Neural cell (in vitro differentiated cells): Measurements from ENCODE around the gene H1-8. TPM values are rescaled to one million over a fixed set of nuclear protein-coding genes. Genes with fewer than 3 reads are reported as not detected.

Source experiments
- H2AFZ ChIP-seq: fragments of 200-600, 300-800 bp; sonication (generic), shearing (Covaris generic); 2 replicates; pipeline ENCODE4 v1.6.0; 2014; ENCODE audit warnings: low read depth, mild to moderate bottlenecking, antibody characterized with exemption, low read length, moderate library complexity
- H3F3A ChIP-seq: fragments of 200-600 bp; shearing (Covaris generic); 2 replicates; pipeline ENCODE4 v1.6.1; 2016; ENCODE audit warnings: mild to moderate bottlenecking, moderate library complexity, mixed read lengths, antibody characterized with exemption, low read length; ENCODE audit not compliant: insufficient read depth, poor library complexity, severe bottlenecking
- H3K27ac ChIP-seq: fragments of 200-600, 300-800 bp; sonication (generic), shearing (Covaris generic); 2 replicates; pipeline ENCODE4 v1.5.1; 2014; ENCODE audit warnings: mild to moderate bottlenecking, low read length, moderate library complexity
- H3K27me3 ChIP-seq: fragments of 300-800, 200-600 bp; sonication (generic), shearing (Covaris generic); 2 replicates; pipeline ENCODE4 v1.6.0; 2014; ENCODE audit warnings: mild to moderate bottlenecking, low read depth, low read length, moderate library complexity; ENCODE audit not compliant: insufficient read depth
- H3K36me3 ChIP-seq: fragments of 300-800, 200-600 bp; sonication (generic), shearing (Covaris generic); 2 replicates; pipeline ENCODE4 v1.5.1; 2014; ENCODE audit warnings: mild to moderate bottlenecking, antibody characterized with exemption, low read length, moderate library complexity; ENCODE audit not compliant: insufficient read depth
- H3K4me2 ChIP-seq: fragments of 300-800, 200-600 bp; sonication (generic), shearing (Covaris generic); 2 replicates; pipeline ENCODE4 v1.6.0; 2014; ENCODE audit warnings: mild to moderate bottlenecking, low read length
- H3K4me3 ChIP-seq: fragments of 300-800, 200-600 bp; sonication (generic), shearing (Covaris generic); 2 replicates; pipeline ENCODE4 v1.5.1; 2014; ENCODE audit warnings: mild to moderate bottlenecking, low read length, moderate library complexity
- H3K79me2 ChIP-seq: fragments of 200-600 bp; shearing (Covaris generic); replicated peaks from 2 replicates; pipeline ENCODE4 v1.6.0; 2014; ENCODE audit warnings: mild to moderate bottlenecking, low read length, moderate library complexity; ENCODE audit not compliant: insufficient read depth
- H3K9ac ChIP-seq: fragments of 300-800, 200-600 bp; sonication (generic), shearing (Covaris generic); 2 replicates; pipeline ENCODE4 v1.6.1; 2016; ENCODE audit warnings: mild to moderate bottlenecking, low read length, mixed read lengths
- H3K9me2 ChIP-seq: fragments of 200-600 bp; shearing (Covaris generic); 2 replicates; pipeline ENCODE4 v1.6.1; 2016; ENCODE audit warnings: mild to moderate bottlenecking, low read length, mixed read lengths; ENCODE audit not compliant: insufficient read depth
- H3K9me3 ChIP-seq: fragments of 200-600, 300-800 bp; sonication (generic), shearing (Covaris generic); 2 replicates; pipeline ENCODE4 v1.6.1; 2016; ENCODE audit warnings: mild to moderate bottlenecking, mixed run types, low read length, moderate library complexity, mixed read lengths
- H4K20me1 ChIP-seq: fragments of 200-600 bp; shearing (Covaris generic); 2 replicates; pipeline ENCODE4 v1.6.1; 2016; ENCODE audit warnings: mild to moderate bottlenecking, mixed run types; ENCODE audit not compliant: insufficient read depth
- EP300 ChIP-seq: fragments of 450-650 bp; conservative IDR thresholded peaks from 2 replicates; pipeline ENCODE4 v1.6.1; 2014; ENCODE audit warnings: antibody characterized with exemption, mild to moderate bottlenecking, moderate library complexity; ENCODE audit not compliant: poor library complexity, severe bottlenecking
- EZH2 ChIP-seq: fragments of 200-600, 300-800 bp; shearing (Covaris generic), sonication (generic); IDR thresholded peaks from 2 replicates; pipeline ENCODE4 v1.6.1; 2014; ENCODE audit warnings: antibody characterized with exemption, low read length, borderline replicate concordance, mild to moderate bottlenecking; ENCODE audit not compliant: insufficient read depth, poor library complexity, severe bottlenecking
- MXI1 ChIP-seq: fragments of 450-650 bp; conservative IDR thresholded peaks from 2 replicates; pipeline ENCODE4 v1.6.1; 2014; ENCODE audit warnings: antibody characterized with exemption, mild to moderate bottlenecking; ENCODE audit not compliant: poor library complexity, severe bottlenecking
- POLR2AphosphoS5 ChIP-seq: IDR thresholded peaks from 2 replicates; pipeline ENCODE4 v1.6.1; 2012
- RAD21 ChIP-seq: fragments of 450-650 bp; conservative IDR thresholded peaks from 2 replicates; pipeline ENCODE4 v1.6.1; 2014; ENCODE audit warnings: antibody characterized with exemption, mild to moderate bottlenecking, moderate library complexity
- SMC3 ChIP-seq: fragments of 450-650 bp; conservative IDR thresholded peaks from 2 replicates; pipeline ENCODE4 v1.6.1; 2014; ENCODE audit warnings: antibody characterized with exemption, mild to moderate bottlenecking, moderate library complexity; ENCODE audit not compliant: poor library complexity
- TAF1 ChIP-seq: IDR thresholded peaks from 2 replicates; pipeline ENCODE4 v1.6.1; 2012; ENCODE audit warnings: low read depth
- polyA plus RNA-seq: library from polyadenylated mRNA; depleted of rRNA; stranded (reverse); fragments of >200 nt; gene quantifications from 2 replicates; pipeline ENCODE4 v1.2.3, GENCODE V29; 2014
- TF ChIP-seq, protein P1 (sequence below): fragments of 450-650 bp; IDR thresholded peaks from 2 replicates; pipeline ENCODE4 v1.5.1; 2014; ENCODE audit warnings: antibody characterized with exemption, mild to moderate bottlenecking, moderate library complexity; ENCODE audit not compliant: poor library complexity, severe bottlenecking
- TF ChIP-seq, protein P2 (sequence below): IDR thresholded peaks from 2 replicates; pipeline ENCODE4 v1.6.1; 2012; ENCODE audit warnings: borderline replicate concordance

Gene H1-8
- polyA plus RNA-seq, 1 donor from 2014 or later = not detected

DNA sequence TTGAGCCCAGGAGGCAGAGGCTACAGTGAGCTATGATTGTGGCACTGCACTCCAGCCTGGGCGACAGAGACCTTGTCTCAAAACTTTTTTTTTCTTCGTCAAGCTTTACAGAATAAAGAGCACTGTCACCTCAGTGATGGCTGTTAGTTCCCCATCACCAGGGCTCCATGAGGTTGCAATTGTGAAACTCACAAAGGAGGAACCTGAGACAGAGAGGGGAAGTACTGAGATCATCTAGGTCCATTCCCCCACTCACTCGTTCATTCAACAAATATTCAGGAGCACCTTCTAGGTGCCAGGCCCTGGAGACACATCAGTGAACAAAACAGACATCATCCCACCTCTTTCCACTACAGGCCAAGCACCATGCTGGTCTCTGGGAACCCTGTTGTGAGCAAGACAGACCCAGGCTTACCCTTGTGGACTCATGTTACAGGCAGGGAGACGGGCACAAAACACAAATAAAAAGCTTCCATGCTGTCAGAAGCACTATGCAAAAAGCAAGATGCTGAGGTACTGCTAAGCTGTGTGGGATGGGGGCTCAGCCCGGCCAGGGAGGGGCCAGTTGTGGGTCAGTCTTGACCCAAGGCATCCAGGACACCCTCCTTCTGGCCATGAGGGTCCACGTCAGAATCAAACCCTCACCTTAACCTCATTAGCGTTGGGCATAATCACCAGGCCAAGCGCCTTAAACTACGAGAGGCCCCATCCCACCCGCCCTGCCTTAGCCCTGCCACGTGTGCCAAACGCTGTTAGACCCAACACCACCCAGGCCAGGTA lies 16.7 kb upstream of the H1-8 start:
- Histone ChIP-seq H3K36me3 (no peaks in the 10 kb centered on the region), H3K4me2 (no peak overlapping the region)

DNA sequence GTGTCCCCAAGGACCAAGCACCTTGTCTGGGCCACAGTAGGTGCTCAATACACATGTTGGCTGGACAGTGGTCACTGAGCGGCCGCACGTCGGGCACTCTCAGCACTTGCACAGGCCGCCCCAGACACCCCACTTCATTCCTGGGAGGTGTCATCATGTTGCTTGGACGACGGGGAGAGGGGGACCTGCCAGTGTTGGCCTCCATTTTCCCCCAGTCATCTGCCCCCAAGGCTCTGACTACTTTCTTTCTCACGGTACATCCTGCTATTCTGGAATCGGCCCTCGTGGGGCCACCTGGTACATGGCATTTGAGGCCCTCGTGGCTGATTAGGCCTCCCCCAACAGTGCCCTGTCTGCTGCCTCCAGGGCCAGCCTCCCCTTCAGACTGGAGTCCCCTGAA lies 15.7 kb upstream of the H1-8 start:
- Histone ChIP-seq H3K27me3 (no peaks in the 10 kb centered on the region), H4K20me1 (no peaks in the 10 kb centered on the region), H3F3A (no peaks in the 10 kb centered on the region), H3K9me3 (no peaks in the 10 kb centered on the region), H3K9me2 (no peaks in the 10 kb centered on the region), H3K4me2 (no peak overlapping the region), H3K27ac (no peak overlapping the region), H3K9ac (no peak overlapping the region), H3K79me2 (no peaks in the 10 kb centered on the region), H3K36me3 (no peaks in the 10 kb centered on the region), H2AFZ (no peak overlapping the region), H3K4me3 (no peak overlapping the region)
- TF ChIP-seq SMC3 (no peak), TAF1 (no peak), POLR2AphosphoS5 (no peak), RAD21 (no peak), MXI1 (no peak), EP300 (no peak), EZH2 (no peak)
- TF ChIP-seq, protein P1, sequence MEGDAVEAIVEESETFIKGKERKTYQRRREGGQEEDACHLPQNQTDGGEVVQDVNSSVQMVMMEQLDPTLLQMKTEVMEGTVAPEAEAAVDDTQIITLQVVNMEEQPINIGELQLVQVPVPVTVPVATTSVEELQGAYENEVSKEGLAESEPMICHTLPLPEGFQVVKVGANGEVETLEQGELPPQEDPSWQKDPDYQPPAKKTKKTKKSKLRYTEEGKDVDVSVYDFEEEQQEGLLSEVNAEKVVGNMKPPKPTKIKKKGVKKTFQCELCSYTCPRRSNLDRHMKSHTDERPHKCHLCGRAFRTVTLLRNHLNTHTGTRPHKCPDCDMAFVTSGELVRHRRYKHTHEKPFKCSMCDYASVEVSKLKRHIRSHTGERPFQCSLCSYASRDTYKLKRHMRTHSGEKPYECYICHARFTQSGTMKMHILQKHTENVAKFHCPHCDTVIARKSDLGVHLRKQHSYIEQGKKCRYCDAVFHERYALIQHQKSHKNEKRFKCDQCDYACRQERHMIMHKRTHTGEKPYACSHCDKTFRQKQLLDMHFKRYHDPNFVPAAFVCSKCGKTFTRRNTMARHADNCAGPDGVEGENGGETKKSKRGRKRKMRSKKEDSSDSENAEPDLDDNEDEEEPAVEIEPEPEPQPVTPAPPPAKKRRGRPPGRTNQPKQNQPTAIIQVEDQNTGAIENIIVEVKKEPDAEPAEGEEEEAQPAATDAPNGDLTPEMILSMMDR = no peak
- TF ChIP-seq, protein P2, sequence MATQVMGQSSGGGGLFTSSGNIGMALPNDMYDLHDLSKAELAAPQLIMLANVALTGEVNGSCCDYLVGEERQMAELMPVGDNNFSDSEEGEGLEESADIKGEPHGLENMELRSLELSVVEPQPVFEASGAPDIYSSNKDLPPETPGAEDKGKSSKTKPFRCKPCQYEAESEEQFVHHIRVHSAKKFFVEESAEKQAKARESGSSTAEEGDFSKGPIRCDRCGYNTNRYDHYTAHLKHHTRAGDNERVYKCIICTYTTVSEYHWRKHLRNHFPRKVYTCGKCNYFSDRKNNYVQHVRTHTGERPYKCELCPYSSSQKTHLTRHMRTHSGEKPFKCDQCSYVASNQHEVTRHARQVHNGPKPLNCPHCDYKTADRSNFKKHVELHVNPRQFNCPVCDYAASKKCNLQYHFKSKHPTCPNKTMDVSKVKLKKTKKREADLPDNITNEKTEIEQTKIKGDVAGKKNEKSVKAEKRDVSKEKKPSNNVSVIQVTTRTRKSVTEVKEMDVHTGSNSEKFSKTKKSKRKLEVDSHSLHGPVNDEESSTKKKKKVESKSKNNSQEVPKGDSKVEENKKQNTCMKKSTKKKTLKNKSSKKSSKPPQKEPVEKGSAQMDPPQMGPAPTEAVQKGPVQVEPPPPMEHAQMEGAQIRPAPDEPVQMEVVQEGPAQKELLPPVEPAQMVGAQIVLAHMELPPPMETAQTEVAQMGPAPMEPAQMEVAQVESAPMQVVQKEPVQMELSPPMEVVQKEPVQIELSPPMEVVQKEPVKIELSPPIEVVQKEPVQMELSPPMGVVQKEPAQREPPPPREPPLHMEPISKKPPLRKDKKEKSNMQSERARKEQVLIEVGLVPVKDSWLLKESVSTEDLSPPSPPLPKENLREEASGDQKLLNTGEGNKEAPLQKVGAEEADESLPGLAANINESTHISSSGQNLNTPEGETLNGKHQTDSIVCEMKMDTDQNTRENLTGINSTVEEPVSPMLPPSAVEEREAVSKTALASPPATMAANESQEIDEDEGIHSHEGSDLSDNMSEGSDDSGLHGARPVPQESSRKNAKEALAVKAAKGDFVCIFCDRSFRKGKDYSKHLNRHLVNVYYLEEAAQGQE = no peak

More for the DNA sequence above, 16.7 kb upstream of the H1-8 start:
- Histone ChIP-seq H3F3A (no peaks in the 10 kb centered on the region), H3K9me3 (no peaks in the 10 kb centered on the region), H2AFZ (no peak overlapping the region), H4K20me1 (no peaks in the 10 kb centered on the region), H3K79me2 (no peaks in the 10 kb centered on the region), H3K9ac (no peak overlapping the region), H3K27me3 (no peaks in the 10 kb centered on the region), H3K27ac (no peak overlapping the region), H3K9me2 (no peaks in the 10 kb centered on the region), H3K4me3 (no peak overlapping the region)
- TF ChIP-seq RAD21 (no peak), MXI1 (no peak), EP300 (no peak), SMC3 (no peak), EZH2 (no peak), POLR2AphosphoS5 (no peak), TAF1 (no peak)
- TF ChIP-seq, protein P1 = no peak
- TF ChIP-seq, protein P2 = no peak
